Mucosa of descending colon (tissue), 3 donors: ENCODE measurements around the gene PLEKHH3. TPM values are rescaled to one million over a fixed set of nuclear protein-coding genes. Genes with fewer than 3 reads are reported as not detected.

Experiments used
- ATAC-seq: fragments of 200-7000 bp; cut with Tn5 transposase; one replicate; pipeline ENCODE4 v1.9.1; 2020; ENCODE audit warnings: mild to moderate bottlenecking, moderate library complexity
- DNase-seq, 3 donors: peaks; one replicate each; pipeline ENCODE4 v3.0.0-alpha.2; 2020
- H3K36me3 ChIP-seq: fragments of 200-600 bp; one replicate; pipeline ENCODE4 v1.8.0; 2021; ENCODE audit warnings: low read depth, mild to moderate bottlenecking
- H3K4me1 ChIP-seq: fragments of 200-600 bp; one replicate; pipeline ENCODE4 v1.8.0; 2021; ENCODE audit warnings: low read depth, mild to moderate bottlenecking
- H3K4me3 ChIP-seq: fragments of 200-600 bp; one replicate; pipeline ENCODE4 v1.8.0; 2021; ENCODE audit warnings: mild to moderate bottlenecking
- H3K9me3 ChIP-seq: fragments of 200-600 bp; one replicate; pipeline ENCODE4 v1.8.0; 2021; ENCODE audit warnings: mild to moderate bottlenecking
- CTCF ChIP-seq: fragments of 200-600 bp; IDR thresholded peaks from one replicate; pipeline ENCODE4 v1.8.0; 2022; ENCODE audit warnings: antibody characterized with exemption, mild to moderate bottlenecking
- intact Hi-C, 2 donors: fragments of 100-400 bp; cut with DNase I in 1 of 2; cut with micrococcal nuclease in 1 of 2; formaldehyde crosslinking; loops; one replicate each; pipeline versions ENCODE4 v1.11.0 to v1.11.1; 2022; cut with DNase I, micrococcal nuclease
- total RNA-seq, 3 donors: library from RNA; stranded (reverse); fragmentation: NEBNext Ultra II Directional in 2 of 3; extraction: Animal tissue kit (Norgen Biotek cat#: 25700) in 2 of 3; gene quantifications; one replicate each; pipeline versions ENCODE4 v1.2.1 to v1.2.4, GENCODE V29; 2021 to 2023
- donor health status: DM: no; HTN: no; CAD: no; lungs with moderate emphysema.
- donor health status: DM: no; HTN: no; CAD: no.
- donor health status: DM: no; HTN: yes; CAD: no.

Gene PLEKHH3
- total RNA-seq, 3 donors from 2014 or later: 4.3 to 27.5 (median 10.4) TPM

- no peak for TF ChIP-seq CTCF
- intact Hi-C loops: no loop called here
- Histone ChIP-seq H3K4me3 (no peak overlapping the region), H3K36me3 (no peaks in the 10 kb centered on the region), H3K9me3 (no peaks in the 10 kb centered on the region), H3K4me1 (peaks cover 3% of the 10 kb centered on the region)
- peak; percentile 45 for ATAC-seq
- DNase-seq: peak; percentile 44 to 69 (median 49)
Observed at GRCh38 chr17:42653179-42654124, 23.3 kb downstream of the PLEKHH3 start.

GRCh38 chr17:42651392-42651791 is 25.4 kb downstream of the PLEKHH3 start:
- intact Hi-C loops: no loop called here
- ATAC-seq (no peak), DNase-seq (no peak)
- Histone ChIP-seq H3K9me3 (no peaks in the 10 kb centered on the region), H3K4me3 (no peak overlapping the region), H3K36me3 (no peaks in the 10 kb centered on the region), H3K4me1 (peaks cover 3% of the 10 kb centered on the region)
- TF ChIP-seq CTCF: no peak

- Histone ChIP-seq H3K4me3 (no peak overlapping the region), H3K4me1 (no peaks in the 10 kb centered on the region), H3K36me3 (no peaks in the 10 kb centered on the region), H3K9me3 (no peaks in the 10 kb centered on the region)
- TF ChIP-seq CTCF: no peak
- DNase-seq (no peak), ATAC-seq (no peak)
- intact Hi-C loops: no loop called here
Observed at GRCh38 chr17:42647778-42648177, 29.0 kb downstream of the PLEKHH3 start.

GRCh38 chr17:42642336-42642735 is 34.5 kb downstream of the PLEKHH3 start:
- no peak for ATAC-seq
- no peaks in the 10 kb centered on the region for H3K36me3 ChIP-seq
- H3K4me1 ChIP-seq: no peaks in the 10 kb centered on the region
- H3K4me3 ChIP-seq: no peak overlapping the region
- no peaks in the 10 kb centered on the region for H3K9me3 ChIP-seq
- intact Hi-C loops: no loop called here
- DNase-seq: no peak
- no peak for TF ChIP-seq CTCF

GRCh38 chr17:42640121-42640520 is 36.7 kb downstream of the PLEKHH3 start:
- TF ChIP-seq CTCF: no peak
- no peaks in the 10 kb centered on the region for H3K4me1 ChIP-seq
- DNase-seq (no peak), ATAC-seq (no peak)
- H3K9me3 ChIP-seq: no peaks in the 10 kb centered on the region
- no peak overlapping the region for H3K4me3 ChIP-seq
- intact Hi-C loops: no loop called here
- no peaks in the 10 kb centered on the region for H3K36me3 ChIP-seq
